GM12891 (cell line): ENCODE data around the gene RGS10. TPM values are rescaled to one million over a fixed set of nuclear protein-coding genes. Genes with fewer than 3 reads are reported as not detected.
A peak's percentile ranks its signal among the peaks of the same experiment; 100 is the strongest.
"Not testable (repeated sequence)": the region's sequence is repeated elsewhere in the genome, so short reads cannot be mapped to it uniquely, and the experiment has no call there.

Source experiments
- DNase-seq: peaks from one replicate; pipeline ENCODE4 v3.0.0; 2011; ENCODE audit warnings: low spot score; ENCODE audit not compliant: insufficient read length
- FAIRE-seq: peaks from 2 replicates; lab custom pipeline; 2011; peaks lifted over from hg19 to GRCh38; lab: Jason Lieb, UNC
- PAX5 ChIP-seq: IDR thresholded peaks from 2 replicates; pipeline ENCODE4 v1.6.1; 2011; ENCODE audit warnings: low read length, moderate library complexity, mild to moderate bottlenecking; ENCODE audit not compliant: insufficient read depth, severe bottlenecking
- POLR2A ChIP-seq: IDR thresholded peaks from 2 replicates; pipeline ENCODE4 v1.6.1; 2011; ENCODE audit warnings: low read depth, low read length, control low read depth
- POLR2AphosphoS5 ChIP-seq: IDR thresholded peaks from 2 replicates; pipeline ENCODE4 v1.6.1; 2011; ENCODE audit warnings: low read depth, low read length, control low read depth
- POU2F2 ChIP-seq: IDR thresholded peaks from 2 replicates; pipeline ENCODE4 v1.6.1; 2011; ENCODE audit warnings: low read depth, mild to moderate bottlenecking, control low read depth, low read length, moderate library complexity
- SPI1 ChIP-seq: IDR thresholded peaks from 2 replicates; pipeline ENCODE4 v1.6.1; 2011; ENCODE audit warnings: low read depth, low read length, control low read depth
- TAF1 ChIP-seq: IDR thresholded peaks from 2 replicates; pipeline ENCODE4 v1.6.1; 2011; ENCODE audit warnings: low read depth, low read length, control low read depth
- polyA plus RNA-seq: library from polyadenylated mRNA; unstranded; fragments of >200 nt; gene quantifications from one replicate; pipeline ENCODE4 v1.2.1, GENCODE V29; 2012; ENCODE audit warnings: low read depth, missing spikeins, inconsistent platforms; ENCODE audit not compliant: missing spikeins

RGS10 gene
- 293 TPM for polyA plus RNA-seq

GRCh38 chr10:119542357-119542987, at the start of gene RGS10:
Gene RGS10, minus strand, starts transcription at chr10:119542719. Its CDS starts 81 bp downstream, at chr10:119542638.
- peak; percentile 76 for DNase-seq
- peak; percentile 90 for FAIRE-seq
- TF ChIP-seq TAF1 (0 out of 2 replicates have a peak, but pooled peaks have one; percentile 41), POLR2AphosphoS5 (no peak), POLR2A (0 out of 2 replicates have a peak, but pooled peaks have one; percentile 21), SPI1 (0 out of 2 replicates have a peak, but pooled peaks have one; percentile 6), POU2F2 (no peak), PAX5 (no peak)

DNA sequence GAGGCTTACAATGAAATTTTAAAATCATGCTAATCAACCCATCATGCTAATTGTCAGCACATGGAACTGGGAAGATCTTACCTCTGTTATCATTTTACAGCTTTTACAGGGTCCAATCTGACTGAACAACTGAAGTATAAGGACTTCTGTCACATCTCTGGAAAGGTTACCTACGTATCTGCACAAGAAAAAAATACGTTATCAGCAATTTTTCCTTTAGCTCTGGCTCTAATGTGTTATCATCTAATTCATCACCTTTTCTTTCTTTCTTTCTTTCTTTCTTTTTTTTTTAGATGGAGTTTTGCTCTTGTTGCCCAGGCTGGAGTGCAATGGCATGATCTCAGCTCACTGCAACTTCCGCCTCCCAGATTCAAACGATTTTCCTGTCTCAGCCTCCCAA, 45.6 kb upstream of the RGS10 start:
- FAIRE-seq (no peak), DNase-seq (no peak)
- TF ChIP-seq POU2F2 (no peak), POLR2A (no peak), POLR2AphosphoS5 (no peak), PAX5 (no peak), SPI1 (no peak), TAF1 (no peak)

- TF ChIP-seq POLR2A (no peak), POU2F2 (no peak), POLR2AphosphoS5 (no peak), TAF1 (no peak), SPI1 (no peak), PAX5 (no peak)
- DNase-seq (no peak), FAIRE-seq (no peak)
Observed at GRCh38 chr10:119578355-119578754, 35.8 kb upstream of the RGS10 start.

GRCh38 chr10:119575991-119576390, 33.5 kb upstream of the RGS10 start:
- no peak for DNase-seq
- peak; percentile 5 for FAIRE-seq
- TF ChIP-seq POLR2A = no peak
- TF ChIP-seq TAF1 = no peak
- no peak for TF ChIP-seq POU2F2
- TF ChIP-seq POLR2AphosphoS5 = no peak
- no peak for TF ChIP-seq PAX5
- TF ChIP-seq SPI1 = no peak

DNA sequence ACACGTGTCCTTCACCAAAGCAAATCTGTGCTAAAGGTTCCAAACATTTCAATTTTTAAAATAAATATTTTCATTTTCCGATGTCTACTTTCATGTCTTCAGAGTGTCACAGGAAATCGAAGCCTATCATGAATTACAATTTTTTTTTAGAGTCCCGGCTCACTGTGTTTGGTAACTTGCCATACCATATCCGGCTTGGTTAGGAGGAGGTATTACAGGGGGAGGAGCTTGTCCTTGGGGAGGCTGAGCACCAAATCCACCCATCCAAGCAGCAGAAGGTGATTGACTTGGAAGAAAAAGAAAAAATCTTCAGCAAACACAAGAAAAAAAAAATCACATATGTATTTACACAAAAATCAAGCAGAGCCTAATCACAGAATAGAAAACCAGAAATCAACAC, 33.0 kb upstream of the RGS10 start:
- no peak for FAIRE-seq
- DNase-seq = no peak
- TF ChIP-seq POU2F2 (no peak), PAX5 (no peak), POLR2AphosphoS5 (no peak), SPI1 (no peak), TAF1 (no peak), POLR2A (no peak)

DNA sequence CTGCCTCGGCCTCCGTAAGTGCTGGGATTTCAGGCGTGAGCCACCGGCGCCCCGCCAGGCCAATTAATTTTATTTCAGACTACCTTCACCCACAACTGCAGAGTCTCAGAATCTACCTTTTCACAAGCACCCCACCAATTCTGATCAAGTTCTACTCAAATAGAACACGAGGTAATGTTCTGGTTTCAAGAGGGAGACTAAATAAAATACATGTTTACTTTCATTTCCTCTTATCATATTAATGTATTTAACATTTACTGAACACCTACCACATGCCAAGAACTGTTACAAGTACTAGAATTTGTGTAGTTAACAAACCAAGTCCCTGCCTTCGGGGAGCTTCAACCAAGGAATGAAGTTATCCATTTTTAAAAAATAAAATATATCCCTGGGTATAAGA, 25.5 kb upstream of the RGS10 start:
- no peak for FAIRE-seq
- TF ChIP-seq PAX5 (no peak), TAF1 (no peak), POU2F2 (no peak), POLR2A (no peak), SPI1 (peak; percentile 73), POLR2AphosphoS5 (no peak)
- DNase-seq = peak; percentile 23

GRCh38 chr10:119562097-119562496, 19.6 kb upstream of the RGS10 start:
- FAIRE-seq (no peak), DNase-seq (no peak)
- TF ChIP-seq PAX5 = no peak
- no peak for TF ChIP-seq TAF1
- no peak for TF ChIP-seq POLR2AphosphoS5
- TF ChIP-seq POU2F2 = no peak
- no peak for TF ChIP-seq SPI1
- no peak for TF ChIP-seq POLR2A

- FAIRE-seq, DNase-seq: not testable (repeated sequence)
Observed at GRCh38 chr10:119559511-119559910, 17.0 kb upstream of the RGS10 start.

- not testable (repeated sequence) for DNase-seq, FAIRE-seq
Observed at GRCh38 chr10:119556081-119556480, 13.6 kb upstream of the RGS10 start.

DNA sequence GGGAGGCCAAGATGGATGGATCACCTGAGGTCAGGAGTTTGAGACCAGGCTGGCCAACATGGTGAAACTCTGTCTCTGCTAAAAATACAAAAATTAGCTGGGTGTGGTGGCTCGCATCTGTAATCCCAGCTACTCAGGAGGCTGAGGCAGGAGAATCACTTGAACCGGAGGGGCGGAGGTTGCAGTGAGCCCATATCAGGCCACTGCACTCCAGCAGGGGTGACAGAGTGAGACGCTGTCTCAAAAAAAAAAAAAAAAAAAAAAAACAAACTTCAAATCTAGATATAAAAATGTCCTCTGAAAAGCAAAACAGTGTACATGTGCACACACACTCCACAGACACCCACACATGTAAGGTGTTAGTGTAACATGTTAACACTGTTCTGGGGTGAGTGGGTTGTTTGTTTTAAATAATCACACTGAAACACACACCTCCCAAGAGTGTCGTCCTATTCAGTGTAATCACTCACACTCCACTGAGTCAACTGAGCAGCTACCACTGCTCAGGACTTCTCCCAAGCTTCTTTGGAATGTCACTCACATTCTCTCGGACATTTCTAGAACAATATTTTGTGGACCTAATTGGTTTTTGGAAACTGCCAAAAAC, 12.8 kb upstream of the RGS10 start:
- DNase-seq (no peak), FAIRE-seq (no peak)
- TF ChIP-seq POLR2A = no peak
- TF ChIP-seq POU2F2 = no peak
- TF ChIP-seq SPI1 = no peak
- TF ChIP-seq TAF1 = no peak
- TF ChIP-seq POLR2AphosphoS5 = no peak
- no peak for TF ChIP-seq PAX5
